Immature natural killer cell (primary cell): ENCODE results near the gene SDS. TPM values are rescaled to one million over a fixed set of nuclear protein-coding genes. Genes with fewer than 3 reads are reported as not detected.

Experiments used
- DNase-seq, 3 donors: peaks; one replicate each; pipeline ENCODE4 v3.0.0; 2022; ENCODE audit warnings: mixed read lengths in 1 of 3
- H3K27ac Mint-ChIP-seq, 6 donors: one replicate each; pipeline ENCODE4 v1.8.0; 2020; ENCODE audit warnings: mixed read lengths in 6 of 6, mild to moderate bottlenecking in 5 of 6, inconsistent platforms in 4 of 6, moderate library complexity in 3 of 6
- H3K27me3 Mint-ChIP-seq, 3 donors: one replicate each; pipeline ENCODE4 v1.8.0; 2020 to 2021; ENCODE audit warnings: low read depth in 3 of 3, mild to moderate bottlenecking in 3 of 3, mixed read lengths in 3 of 3, moderate library complexity in 3 of 3, inconsistent platforms in 1 of 3
- H3K36me3 Mint-ChIP-seq, 3 donors: one replicate each; pipeline ENCODE4 v1.8.0; 2020; ENCODE audit warnings: mixed read lengths in 3 of 3, inconsistent platforms in 2 of 3, mild to moderate bottlenecking in 2 of 3
- H3K4me1 Mint-ChIP-seq, 2 donors: one replicate each; pipeline ENCODE4 v1.8.0; 2020; ENCODE audit warnings: inconsistent platforms in 2 of 2, mild to moderate bottlenecking in 2 of 2, mixed read lengths in 2 of 2, moderate library complexity in 1 of 2
- H3K4me3 Mint-ChIP-seq, 5 donors: one replicate each; pipeline ENCODE4 v1.8.0; 2020; ENCODE audit warnings: mild to moderate bottlenecking in 5 of 5, mixed read lengths in 5 of 5, inconsistent platforms in 3 of 5, moderate library complexity in 3 of 5
- H3K9me3 Mint-ChIP-seq, 6 donors: one replicate each; pipeline ENCODE4 v1.8.0; 2020; ENCODE audit warnings: mild to moderate bottlenecking in 6 of 6, mixed read lengths in 6 of 6, inconsistent platforms in 4 of 6, moderate library complexity in 3 of 6
- polyA plus RNA-seq, 3 donors: library from polyadenylated mRNA; unstranded; fragments of 300-500 nt; fragmentation: Illumina TruSeq; gene quantifications; one replicate each; pipeline ENCODE4 v1.2.3, GENCODE V29; 2021

Gene SDS
- polyA plus RNA-seq, 3 donors from 2014 or later, result 1.4 TPM; not detected in 2

GRCh38 chr12:113422030-113422885 is 18.6 kb upstream of the SDS start, which contains the start of gene SDSL:
TSS of gene SDSL (plus strand) at chr12:113422380. CDS start at chr12:113427983, 5,603 bp downstream.
- DNase-seq, result peak in 1 of 3 donors; percentile 47
- Mint-ChIP-seq H3K4me1 (peaks cover 0 to 2% of the 10 kb centered on the region in 2 donors), H3K4me3 (peak within 1 kb of the TSS; percentile 27 to 97 (median 75)), H3K36me3 (no peaks in the 10 kb centered on the region), H3K9me3 (no peaks in the 10 kb centered on the region), H3K27ac (peak within 1 kb of the TSS in 3 of 6 donors; percentile 81 to 96 (median 82)), H3K27me3 (peaks cover 0 to 6% (median 4%) of the 10 kb centered on the region in 3 donors)

- Mint-ChIP-seq H3K27me3 (peaks cover 0 to 5% (median 4%) of the 10 kb centered on the region in 3 donors), H3K4me1 (peaks cover 0 to 2% of the 10 kb centered on the region in 2 donors), H3K36me3 (no peaks in the 10 kb centered on the region), H3K27ac (no peak overlapping the region), H3K4me3 (no peak overlapping the region), H3K9me3 (no peaks in the 10 kb centered on the region)
- no peak for DNase-seq
Measured at GRCh38 chr12:113420996-113421595, 17.4 kb upstream of the SDS start.

GRCh38 chr12:113418213-113418879 is 14.7 kb upstream of the SDS start:
- H3K27me3 Mint-ChIP-seq, result peaks cover 0 to 10% (median 1%) of the 10 kb centered on the region in 3 donors
- peaks cover 0 to 2% of the 10 kb centered on the region in 2 donors for H3K4me1 Mint-ChIP-seq
- no peaks in the 10 kb centered on the region for H3K9me3 Mint-ChIP-seq
- H3K27ac Mint-ChIP-seq, result no peak overlapping the region
- no peak for DNase-seq
- no peak overlapping the region for H3K4me3 Mint-ChIP-seq
- H3K36me3 Mint-ChIP-seq, result no peaks in the 10 kb centered on the region

GRCh38 chr12:113416091-113416754 is 12.5 kb upstream of the SDS start:
- H3K4me1 Mint-ChIP-seq, result no peaks in the 10 kb centered on the region

GRCh38 chr12:113414519-113415038 is 10.9 kb upstream of the SDS start:
- Mint-ChIP-seq H3K36me3 (no peaks in the 10 kb centered on the region), H3K9me3 (no peaks in the 10 kb centered on the region), H3K4me1 (no peaks in the 10 kb centered on the region), H3K27me3 (peaks cover 0 to 6% (median 1%) of the 10 kb centered on the region in 3 donors), H3K27ac (no peak overlapping the region), H3K4me3 (no peak overlapping the region)
- no peak for DNase-seq

More at GRCh38 chr12:113416091-113416754, 12.5 kb upstream of the SDS start:
- no peak overlapping the region for H3K4me3 Mint-ChIP-seq
- no peak overlapping the region for H3K27ac Mint-ChIP-seq
- no peaks in the 10 kb centered on the region for H3K9me3 Mint-ChIP-seq
- H3K36me3 Mint-ChIP-seq, result no peaks in the 10 kb centered on the region
- H3K27me3 Mint-ChIP-seq, result peaks cover 0 to 8% (median 1%) of the 10 kb centered on the region in 3 donors
- no peak for DNase-seq

GRCh38 chr12:113413488-113413939 is 9.8 kb upstream of the SDS start:
- DNase-seq, result no peak
- Mint-ChIP-seq H3K4me1 (no peaks in the 10 kb centered on the region), H3K27ac (no peak overlapping the region), H3K9me3 (no peaks in the 10 kb centered on the region), H3K27me3 (peaks cover 0 to 6% (median 1%) of the 10 kb centered on the region in 3 donors), H3K4me3 (no peak overlapping the region), H3K36me3 (no peaks in the 10 kb centered on the region)

GRCh38 chr12:113409462-113410124 is 5.9 kb upstream of the SDS start:
- Mint-ChIP-seq H3K36me3 (no peaks in the 10 kb centered on the region), H3K27ac (no peak overlapping the region), H3K9me3 (no peaks in the 10 kb centered on the region), H3K27me3 (peaks cover 1 to 7% (median 5%) of the 10 kb centered on the region in 3 donors), H3K4me1 (no peaks in the 10 kb centered on the region), H3K4me3 (no peak overlapping the region)
- no peak for DNase-seq

GRCh38 chr12:113408756-113409298 is 5.1 kb upstream of the SDS start:
- H3K27ac Mint-ChIP-seq, result no peak overlapping the region
- no peaks in the 10 kb centered on the region for H3K9me3 Mint-ChIP-seq
- H3K4me1 Mint-ChIP-seq, result no peaks in the 10 kb centered on the region
- DNase-seq, result no peak
- no peaks in the 10 kb centered on the region for H3K36me3 Mint-ChIP-seq
- H3K4me3 Mint-ChIP-seq, result no peak overlapping the region
- peaks cover 0 to 7% (median 5%) of the 10 kb centered on the region in 3 donors for H3K27me3 Mint-ChIP-seq

GRCh38 chr12:113407931-113408600 is 4.4 kb upstream of the SDS start:
- Mint-ChIP-seq H3K4me3 (no peak overlapping the region), H3K9me3 (no peaks in the 10 kb centered on the region), H3K27ac (no peak overlapping the region), H3K36me3 (no peaks in the 10 kb centered on the region), H3K27me3 (peaks cover 0 to 9% (median 5%) of the 10 kb centered on the region in 3 donors), H3K4me1 (no peaks in the 10 kb centered on the region)
- no peak for DNase-seq

GRCh38 chr12:113405694-113406093 is 2.0 kb upstream of the SDS start:
- H3K27me3 Mint-ChIP-seq, result peaks cover 0 to 9% (median 5%) of the 10 kb centered on the region in 3 donors
- H3K4me1 Mint-ChIP-seq, result no peaks in the 10 kb centered on the region
- no peaks in the 10 kb centered on the region for H3K36me3 Mint-ChIP-seq
- no peaks in the 10 kb centered on the region for H3K9me3 Mint-ChIP-seq
- no peak for DNase-seq
- no peak overlapping the region for H3K4me3 Mint-ChIP-seq
- H3K27ac Mint-ChIP-seq, result no peak overlapping the region

GRCh38 chr12:113402586-113403260 is 964 bp downstream of the SDS start:
- no peak overlapping the region for H3K27ac Mint-ChIP-seq
- DNase-seq, result no peak
- no peaks in the 10 kb centered on the region for H3K4me1 Mint-ChIP-seq
- no peaks in the 10 kb centered on the region for H3K36me3 Mint-ChIP-seq
- peaks cover 0 to 5% (median 5%) of the 10 kb centered on the region in 3 donors for H3K27me3 Mint-ChIP-seq
- H3K4me3 Mint-ChIP-seq, result no peak overlapping the region
- H3K9me3 Mint-ChIP-seq, result no peaks in the 10 kb centered on the region
